ENCODE data around the gene SLC23A3.

Gene SLC23A3

GRCh38 chr2:219175928-219176817 is 6.3 kb upstream of the SLC23A3 start:
- peak; percentile 39 to 77 (median 64) for DNase-seq

GRCh38 chr2:219175486-219175885 is 5.7 kb upstream of the SLC23A3 start:
- no peak for DNase-seq

GRCh38 chr2:219174801-219175200 is 5.0 kb upstream of the SLC23A3 start:
- no peak for DNase-seq

- DNase-seq: no peak
These were observed 4.3 kb upstream of the SLC23A3 start for GRCh38 chr2:219174146-219174545.

DNA sequence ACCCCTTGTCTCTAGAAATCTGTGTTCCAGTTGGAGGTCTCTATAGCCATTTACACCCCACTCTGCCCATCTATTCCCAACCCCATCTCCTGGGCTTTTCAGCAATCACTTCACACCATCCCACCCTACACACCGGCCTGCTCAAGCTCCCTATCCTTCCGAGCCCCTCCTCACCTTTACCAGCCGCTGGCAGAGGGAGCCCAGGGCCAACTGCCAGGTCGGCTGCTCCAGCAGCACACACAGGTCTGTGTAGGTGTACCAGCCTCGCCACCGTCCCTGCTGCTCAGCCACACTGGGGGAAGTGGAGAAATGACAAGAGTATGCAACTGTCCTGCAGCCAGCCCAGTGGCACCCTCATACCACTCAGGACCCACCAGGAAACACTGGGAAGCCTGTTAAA is 3.3 kb upstream of the SLC23A3 start:
- DNase-seq: no peak

GRCh38 chr2:219172231-219173154 is 2.7 kb upstream of the SLC23A3 start:
- DNase-seq: no peak

GRCh38 chr2:219171231-219171651 is 1.4 kb upstream of the SLC23A3 start:
- DNase-seq: peak; percentile 61 to 70 (median 64)

DNA sequence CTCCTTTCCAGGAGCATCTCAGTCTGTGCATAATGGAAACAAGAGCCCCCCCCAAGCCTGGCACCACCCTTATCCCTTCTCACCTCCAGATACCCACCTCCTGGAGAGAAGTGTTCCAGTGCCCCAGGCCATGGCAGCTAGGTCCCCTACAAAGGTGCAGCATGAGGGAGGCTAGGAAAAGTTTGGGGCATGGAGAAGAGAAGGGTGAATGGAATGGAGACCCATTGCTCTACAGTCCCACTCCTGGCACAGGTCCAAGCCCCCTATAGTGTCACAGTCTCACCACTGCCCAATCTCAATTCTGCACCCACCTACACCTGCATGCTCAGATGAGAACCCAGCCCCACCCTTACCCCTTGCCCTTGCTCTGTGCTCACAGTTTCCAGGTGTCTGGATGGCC is 897 bp downstream of the SLC23A3 start:
- DNase-seq: no peak

DNA sequence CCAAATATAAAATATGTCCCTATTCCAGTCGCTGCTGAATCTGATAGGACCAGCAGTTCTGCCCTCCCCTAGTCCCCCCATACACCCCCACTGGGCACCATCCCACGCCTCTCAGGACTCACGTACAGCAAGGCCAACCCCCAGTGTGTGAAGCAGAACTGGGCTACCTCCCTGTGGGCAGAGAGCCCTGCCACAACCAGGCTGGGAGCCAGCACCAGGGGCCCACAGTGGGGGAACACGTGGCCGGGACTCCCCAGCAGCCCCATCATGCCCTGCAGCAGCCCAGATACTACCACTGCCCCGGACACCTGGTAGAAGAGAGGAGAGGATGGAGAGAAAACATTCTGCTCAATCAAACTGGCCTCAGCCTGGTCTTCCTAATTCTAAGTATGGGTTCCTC is 1.3 kb downstream of the SLC23A3 start:
- peak in 3 of 4 experiments; percentile 12 to 36 (median 29) for DNase-seq

DNA sequence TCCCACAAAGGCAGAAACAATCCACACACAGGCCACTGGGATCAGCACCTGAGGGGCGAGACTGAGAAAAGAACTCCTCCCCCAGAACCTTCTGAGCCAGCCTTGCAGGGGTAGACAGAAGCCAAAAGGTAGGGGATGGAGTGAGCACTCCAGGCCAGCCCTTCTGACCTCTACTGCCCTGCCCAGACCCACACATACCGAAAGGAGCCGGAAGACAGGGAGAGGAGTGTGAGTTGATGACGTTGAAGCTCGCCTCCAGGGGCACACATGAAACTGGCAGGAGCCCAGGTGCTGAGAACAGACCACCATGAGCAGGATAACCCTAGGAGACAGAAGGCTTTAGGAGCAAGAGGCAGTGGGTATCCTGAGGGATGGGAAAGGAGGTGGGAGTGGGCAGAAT is 1.8 kb downstream of the SLC23A3 start:
- no peak for DNase-seq

GRCh38 chr2:219165058-219165911 is 4.5 kb downstream of the SLC23A3 start:
- no peak for DNase-seq

- DNase-seq: no peak
These were observed 6.7 kb downstream of the SLC23A3 start for GRCh38 chr2:219163156-219163555.

GRCh38 chr2:219161097-219161496 is 8.7 kb downstream of the SLC23A3 start:
- no peak for DNase-seq

DNA sequence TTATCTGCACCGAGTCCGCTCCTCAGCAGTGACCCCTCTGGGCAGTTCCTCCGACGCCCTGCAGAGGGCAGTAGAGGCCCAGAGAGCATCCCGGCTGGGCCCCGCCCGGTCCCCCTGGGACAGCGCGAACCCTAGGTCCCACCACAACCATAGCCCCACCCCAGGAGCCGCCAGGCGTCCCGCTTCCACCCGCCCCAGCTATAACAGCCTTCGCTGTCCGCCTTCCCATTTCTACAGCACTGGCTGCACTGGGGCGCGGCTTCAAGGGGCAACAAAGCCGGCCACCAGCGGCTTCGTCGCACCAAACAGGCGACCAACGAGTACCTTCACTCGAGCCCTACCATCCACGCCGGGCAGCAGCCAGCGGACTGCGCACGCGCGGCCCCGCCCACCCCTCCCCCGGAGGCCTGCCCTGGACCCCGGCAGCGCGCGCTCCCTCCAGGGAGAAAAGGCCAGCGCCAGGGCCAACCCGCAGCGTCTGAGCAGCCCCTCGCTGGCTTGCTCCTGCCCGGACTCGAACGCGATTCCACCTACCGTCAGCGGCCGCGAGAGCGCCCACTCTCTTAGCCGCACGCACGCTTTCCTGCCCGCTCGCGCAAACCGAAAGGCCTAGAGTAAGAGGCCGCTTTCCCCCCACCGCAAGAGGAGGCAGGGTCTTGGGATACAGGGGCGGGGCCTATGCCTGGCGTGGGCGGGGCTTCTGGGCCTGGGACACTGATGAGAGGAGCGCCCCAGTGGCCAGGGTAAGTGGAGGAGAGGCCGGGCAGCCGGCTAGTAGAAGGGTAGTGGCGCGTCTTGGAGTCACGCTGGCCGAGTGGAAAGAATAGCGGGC is 9.4 kb downstream of the SLC23A3 start, which contains the start of gene NHEJ1:
TSS of gene NHEJ1 (minus strand) at position 630 of the 832 bp plus-strand sequence. CDS start 2,453 bp downstream, outside the sequence.
- DNase-seq: peak; percentile 96 to 98 (median 97)

DNA sequence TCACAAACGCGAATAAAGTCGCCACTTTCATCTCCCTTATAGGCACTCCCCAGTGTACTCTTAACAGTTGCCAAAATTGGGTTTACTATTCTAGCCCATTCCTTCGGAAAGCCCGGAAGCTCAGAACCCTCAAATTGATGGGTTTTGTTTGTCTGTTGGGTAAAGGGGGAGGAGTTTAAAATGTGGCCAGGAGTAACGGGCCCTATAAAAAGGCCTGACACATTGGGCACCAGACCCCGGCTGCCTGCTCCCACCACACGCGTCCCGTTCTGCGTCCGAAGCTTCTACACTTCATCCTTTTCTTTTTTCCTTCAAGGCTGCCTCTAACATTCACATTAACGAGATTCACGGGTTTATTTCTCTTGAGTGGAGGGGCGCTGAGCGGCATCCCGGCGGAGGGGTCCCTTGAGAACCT is 10.1 kb downstream of the SLC23A3 start:
- DNase-seq: peak in 1 of 4 experiments; percentile 10

DNA sequence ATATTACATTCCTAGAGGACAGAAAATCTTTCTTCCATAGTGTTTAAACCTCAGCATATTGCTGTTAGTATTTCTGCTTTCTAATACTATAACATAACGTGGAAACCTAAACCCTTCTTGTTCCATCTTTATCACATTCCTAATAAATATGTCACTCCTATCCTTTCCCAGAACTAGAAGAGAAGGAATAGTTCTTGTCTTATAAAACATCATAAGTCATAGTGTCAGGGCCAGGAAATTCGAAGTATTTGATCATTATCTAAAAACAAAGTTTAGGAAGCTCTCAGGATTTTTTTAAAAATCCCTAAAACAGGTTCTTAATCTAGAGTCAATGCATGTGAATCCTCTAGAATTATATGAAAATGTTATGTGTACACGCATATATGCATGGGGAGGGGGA is 11.2 kb downstream of the SLC23A3 start:
- no peak for DNase-seq

- DNase-seq: no peak
These were observed 11.8 kb downstream of the SLC23A3 start for GRCh38 chr2:219158025-219158424.

GRCh38 chr2:219157396-219157795 is 12.4 kb downstream of the SLC23A3 start:
- DNase-seq: no peak

- DNase-seq: peak; percentile 63 to 91 (median 85)
These were observed 14.7 kb downstream of the SLC23A3 start for GRCh38 chr2:219155054-219155644.

GRCh38 chr2:219149667-219150066 is 20.2 kb downstream of the SLC23A3 start:
- no peak for DNase-seq

GRCh38 chr2:219142329-219142728 is 27.5 kb downstream of the SLC23A3 start:
- DNase-seq: peak in 2 of 4 experiments; percentile 19 to 21
